Anterior cingulate cortex (tissue), 58 donors: Measurements from ENCODE around the gene B4GALNT4.
"Not testable (repeated sequence)": the region's sequence is repeated elsewhere in the genome, so short reads cannot be mapped to it uniquely, and the experiment has no call there.

Experiments used
- DNase-seq, 58 donors: peaks; one replicate each; lab custom pipeline; 2025; lab: John Stamatoyannopoulos, UW

B4GALNT4 gene

GRCh38 chr11:369336-370018 is at the start of gene B4GALNT4:
TSS of gene B4GALNT4 (plus strand) at chr11:369499. CDS start at chr11:369804, 305 bp downstream.
- peak in 47 of 58 donors; percentile 19 to 82 (median 58) for DNase-seq

GRCh38 chr11:319888-320273 is 49.4 kb upstream of the B4GALNT4 start:
- not testable (repeated sequence) for DNase-seq

GRCh38 chr11:324156-324555 is 45.1 kb upstream of the B4GALNT4 start:
- no peak for DNase-seq

GRCh38 chr11:324593-325517 is 44.4 kb upstream of the B4GALNT4 start:
- DNase-seq = peak in 7 of 58 donors; percentile 3 to 71 (median 41)

GRCh38 chr11:325796-326591 is 43.3 kb upstream of the B4GALNT4 start:
- no peak for DNase-seq

GRCh38 chr11:326592-326841 is 42.8 kb upstream of the B4GALNT4 start:
- DNase-seq = no peak

- peak in 14 of 58 donors; percentile 25 to 53 (median 40) for DNase-seq
Observed at GRCh38 chr11:326842-327580, 42.3 kb upstream of the B4GALNT4 start.

- no peak for DNase-seq
Observed at GRCh38 chr11:327581-327923, 41.7 kb upstream of the B4GALNT4 start.

GRCh38 chr11:328012-328411 is 41.3 kb upstream of the B4GALNT4 start:
- DNase-seq = no peak

- DNase-seq = not testable (repeated sequence)
Observed at GRCh38 chr11:328516-329100, 40.7 kb upstream of the B4GALNT4 start.

- no peak for DNase-seq
Observed at GRCh38 chr11:329886-330253, 39.4 kb upstream of the B4GALNT4 start.

GRCh38 chr11:330307-330693 is 39.0 kb upstream of the B4GALNT4 start:
- DNase-seq = no peak

GRCh38 chr11:330694-331357 is 38.5 kb upstream of the B4GALNT4 start:
- DNase-seq = no peak

- DNase-seq = no peak
Observed at GRCh38 chr11:331358-332060, 37.8 kb upstream of the B4GALNT4 start.

GRCh38 chr11:332651-333480 is 36.4 kb upstream of the B4GALNT4 start:
- no peak for DNase-seq

- not testable (repeated sequence) for DNase-seq
Observed at GRCh38 chr11:333616-334263, 35.6 kb upstream of the B4GALNT4 start.

- no peak for DNase-seq
Observed at GRCh38 chr11:334264-334994, 34.9 kb upstream of the B4GALNT4 start.
